Measurements from ENCODE around the gene NR3C1. TPM values are rescaled to one million over a fixed set of nuclear protein-coding genes. Genes with fewer than 3 reads are reported as not detected.

Gene NR3C1
- total RNA-seq, 1 experiment from 2014 or later, result 16.0 TPM

- H2AFZ ChIP-seq (ENCODE audit: low read depth, low read length, poor library complexity, severe bottlenecking), result no peak overlapping the region
- ChIA-PET CTCF (no interaction called here), POLR2A (no interaction called here), RAD21 (ENCODE audit: low non-redundant PET in 1 of 2, low total read pairs in 2 of 2, uncharacterized antibody in 2 of 2, unreplicated experiment in 2 of 2) (no interaction called here)
- H3K27me3 ChIP-seq (ENCODE audit: insufficient read depth, low read length), result no peaks in the 10 kb centered on the region
- H3K9me2 ChIP-seq (ENCODE audit: insufficient read depth), result no peaks in the 10 kb centered on the region
- H3K9ac ChIP-seq (ENCODE audit: low read length), result no peak overlapping the region
- H3K9me3 ChIP-seq (ENCODE audit: control insufficient read depth in 1 of 2, insufficient read depth in 1 of 2, low read depth in 1 of 2, low read length in 2 of 2), result no peaks in the 10 kb centered on the region
- H3K79me2 ChIP-seq (ENCODE audit: insufficient read depth, low read length), result no peaks in the 10 kb centered on the region
- H3K4me3 ChIP-seq (replicated peaks in 1 of 2; ENCODE audit: low read depth in 1 of 2, low read length in 2 of 2), result no peak overlapping the region
- ATAC-seq (no peak), DNase-seq (ENCODE audit: low read depth, low spot score) (no peak)
- H3K4me1 ChIP-seq (ENCODE audit: control insufficient read depth in 1 of 2, insufficient read depth in 2 of 2, low read length in 2 of 2), result peaks cover 0 to 5% of the 10 kb centered on the region in 2 experiments; a peak in 1 of 4 replicates
- H3K36me3 ChIP-seq (ENCODE audit: control insufficient read depth in 1 of 2, insufficient read depth in 2 of 2, low read length in 2 of 2), result no peaks in the 10 kb centered on the region
- TF ChIP-seq SRF (IDR thresholded peaks at IDR 0.05; ENCODE audit: low read depth) (no peak), POLR2A (IDR thresholded peaks at IDR 0.05; ENCODE audit: borderline replicate concordance, extremely low read depth, insufficient read depth, insufficient read length) (no peak), RAD21 (IDR thresholded peaks at IDR 0.05; ENCODE audit: low read depth) (no peak), YY1 (IDR thresholded peaks at IDR 0.05; ENCODE audit: extremely low read depth, insufficient replicate concordance, low read depth, low read length) (no peak), MAX (IDR thresholded peaks at IDR 0.05) (no peak), FOSL1 (IDR thresholded peaks at IDR 0.05; ENCODE audit: low read depth) (no peak), JUND (IDR thresholded peaks at IDR 0.05) (no peak), SIN3A (IDR thresholded peaks at IDR 0.05; ENCODE audit: low read depth) (no peak)
- intact Hi-C loops (cut with micrococcal nuclease), result no loop called here
- BruUV-seq (replicated peaks), result no TSS peak
- H4K20me1 ChIP-seq (ENCODE audit: insufficient read depth), result no peaks in the 10 kb centered on the region
- no peak overlapping the region for H3K4me2 ChIP-seq (ENCODE audit: low read length)
- H3K27ac ChIP-seq (ENCODE audit: low read depth, low read length), result no peak overlapping the region
Measured at GRCh38 chr5:143254819-143255218, 148.7 kb downstream of the NR3C1 start.

GRCh38 chr5:143251946-143252345 is 151.5 kb downstream of the NR3C1 start:
- Histone ChIP-seq H3K79me2 (ENCODE audit: insufficient read depth, low read length) (no peaks in the 10 kb centered on the region), H3K4me3 (replicated peaks in 1 of 2; ENCODE audit: low read depth in 1 of 2, low read length in 2 of 2) (no peak overlapping the region), H3K9ac (ENCODE audit: low read length) (no peak overlapping the region), H3K27ac (ENCODE audit: low read depth, low read length) (no peak overlapping the region), H3K9me3 (ENCODE audit: control insufficient read depth in 1 of 2, insufficient read depth in 1 of 2, low read depth in 1 of 2, low read length in 2 of 2) (no peaks in the 10 kb centered on the region), H2AFZ (ENCODE audit: low read depth, low read length, poor library complexity, severe bottlenecking) (no peak overlapping the region), H3K4me2 (ENCODE audit: low read length) (no peak overlapping the region), H3K36me3 (ENCODE audit: control insufficient read depth in 1 of 2, insufficient read depth in 2 of 2, low read length in 2 of 2) (no peaks in the 10 kb centered on the region), H3K9me2 (ENCODE audit: insufficient read depth) (no peaks in the 10 kb centered on the region), H3K27me3 (ENCODE audit: insufficient read depth, low read length) (no peaks in the 10 kb centered on the region), H3K4me1 (ENCODE audit: control insufficient read depth in 1 of 2, insufficient read depth in 2 of 2, low read length in 2 of 2) (peaks cover 8 to 20% of the 10 kb centered on the region in 2 experiments), H4K20me1 (ENCODE audit: insufficient read depth) (no peaks in the 10 kb centered on the region)
- ATAC-seq (no peak), DNase-seq (ENCODE audit: low read depth, low spot score) (no peak)
- no TSS peak for BruUV-seq (replicated peaks)
- ChIA-PET RAD21 (ENCODE audit: low non-redundant PET in 1 of 2, low total read pairs in 2 of 2, uncharacterized antibody in 2 of 2, unreplicated experiment in 2 of 2) (no interaction called here), CTCF (no interaction called here), POLR2A (no interaction called here)
- TF ChIP-seq EZH2 (IDR thresholded peaks at IDR 0.05), result no peak
- no peak for TF ChIP-seq JUND (IDR thresholded peaks at IDR 0.05)
- TF ChIP-seq ELF1 (IDR thresholded peaks at IDR 0.05; ENCODE audit: borderline replicate concordance, low read depth), result no peak
- TF ChIP-seq ATF3 (IDR thresholded peaks at IDR 0.05), result no peak
- no peak for TF ChIP-seq CEBPB (IDR thresholded peaks at IDR 0.05; ENCODE audit: low read depth)
- TF ChIP-seq CTCF (IDR thresholded peaks at IDR 0.05 in 2 of 3, conservative IDR thresholded peaks at IDR 0.05 in 1 of 3; ENCODE audit: borderline replicate concordance in 1 of 3, insufficient read depth in 1 of 3, low read depth in 2 of 3, low read length in 2 of 3), result no peak
- no peak for TF ChIP-seq TCF7L2 (IDR thresholded peaks at IDR 0.05; ENCODE audit: borderline replicate concordance, extremely low read depth, insufficient read depth, insufficient read length)
- TF ChIP-seq FOSL1 (IDR thresholded peaks at IDR 0.05; ENCODE audit: low read depth), result no peak
- no peak for TF ChIP-seq POLR2A (IDR thresholded peaks at IDR 0.05; ENCODE audit: borderline replicate concordance, extremely low read depth, insufficient read depth, insufficient read length)
- TF ChIP-seq EZH2phosphoT487 (IDR thresholded peaks at IDR 0.05; ENCODE audit: borderline replicate concordance), result no peak
- no peak for TF ChIP-seq YY1 (IDR thresholded peaks at IDR 0.05; ENCODE audit: extremely low read depth, insufficient replicate concordance, low read depth, low read length)
- intact Hi-C loops (cut with micrococcal nuclease), result no loop called here

All from HCT116 (cell line).